ENCODE measurements around the gene MRPS23. TPM values are rescaled to one million over a fixed set of nuclear protein-coding genes. Genes with fewer than 3 reads are reported as not detected.

The MRPS23 gene
- polyA plus RNA-seq, 4 donors = 15.4 to 49.8 (median 25.8) TPM

DNA sequence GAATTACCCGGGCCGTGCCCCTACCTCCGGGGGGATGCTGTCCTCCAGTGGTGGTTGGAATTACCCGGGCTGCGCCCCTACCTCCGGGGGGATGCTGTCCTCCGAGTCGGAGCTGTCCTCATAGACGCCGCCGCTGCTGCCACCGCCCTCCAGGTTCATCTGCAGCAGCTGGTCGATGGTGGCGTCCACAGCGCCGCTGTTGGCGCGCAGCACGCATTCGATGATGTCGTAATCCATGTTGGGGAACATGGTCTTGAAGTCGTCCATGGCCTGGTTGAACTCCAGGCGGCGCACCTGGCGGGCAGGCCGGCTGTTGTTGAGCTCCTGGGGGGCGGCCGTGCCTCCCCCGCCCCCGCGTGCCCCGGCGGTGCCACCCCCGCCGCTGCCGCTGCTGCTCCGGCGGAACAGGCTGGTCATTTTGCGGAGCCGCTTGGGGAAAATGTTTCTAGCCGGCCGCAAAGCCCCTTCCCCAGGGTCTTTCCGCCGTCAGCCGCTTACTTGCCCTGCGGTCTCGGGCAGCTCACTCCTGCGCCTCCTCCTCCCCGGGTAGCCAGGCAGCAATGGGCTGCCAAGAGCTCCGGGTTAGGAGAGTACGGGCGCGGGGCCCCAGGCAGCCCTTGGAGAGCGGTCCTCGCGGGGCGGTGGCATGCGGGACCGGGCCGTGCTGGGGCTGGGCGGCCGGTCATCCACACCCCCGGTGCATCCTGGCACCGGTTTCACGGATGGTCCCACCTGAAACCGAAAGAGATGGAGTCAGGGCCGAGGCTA lies 35.5 kb upstream of the MRPS23 start:
- WGBS, 3 donors = 77 to 89% (median 77%) methylated on average over 55 to 67 of the region's 67 CpGs
- Histone ChIP-seq H3K4me3 (ENCODE audit: low read depth in 1 of 3, low read length in 3 of 3) (no peak overlapping the region), H3K36me3 (ENCODE audit: control insufficient read depth in 3 of 3, insufficient read depth in 2 of 3, low read depth in 1 of 3, low read length in 3 of 3) (peaks cover 0 to 14% (median 0%) of the 10 kb centered on the region in 3 donors), H3K27ac (ENCODE audit: low read depth in 1 of 3, low read length in 2 of 3) (no peak overlapping the region), H3K27me3 (ENCODE audit: control insufficient read depth in 3 of 3, insufficient read depth in 3 of 3, low read length in 3 of 3) (no peaks in the 10 kb centered on the region), H3K9me3 (ENCODE audit: control insufficient read depth in 2 of 2, insufficient read depth in 1 of 2, low read depth in 1 of 2, low read length in 1 of 2) (no peaks in the 10 kb centered on the region), H3K4me1 (ENCODE audit: control insufficient read depth in 3 of 3, insufficient read depth in 2 of 3, low read depth in 1 of 3, low read length in 2 of 3) (peaks cover 3 to 22% (median 12%) of the 10 kb centered on the region in 3 donors)
- DNase-seq = no peak
- FAIRE-seq = no peak

DNA sequence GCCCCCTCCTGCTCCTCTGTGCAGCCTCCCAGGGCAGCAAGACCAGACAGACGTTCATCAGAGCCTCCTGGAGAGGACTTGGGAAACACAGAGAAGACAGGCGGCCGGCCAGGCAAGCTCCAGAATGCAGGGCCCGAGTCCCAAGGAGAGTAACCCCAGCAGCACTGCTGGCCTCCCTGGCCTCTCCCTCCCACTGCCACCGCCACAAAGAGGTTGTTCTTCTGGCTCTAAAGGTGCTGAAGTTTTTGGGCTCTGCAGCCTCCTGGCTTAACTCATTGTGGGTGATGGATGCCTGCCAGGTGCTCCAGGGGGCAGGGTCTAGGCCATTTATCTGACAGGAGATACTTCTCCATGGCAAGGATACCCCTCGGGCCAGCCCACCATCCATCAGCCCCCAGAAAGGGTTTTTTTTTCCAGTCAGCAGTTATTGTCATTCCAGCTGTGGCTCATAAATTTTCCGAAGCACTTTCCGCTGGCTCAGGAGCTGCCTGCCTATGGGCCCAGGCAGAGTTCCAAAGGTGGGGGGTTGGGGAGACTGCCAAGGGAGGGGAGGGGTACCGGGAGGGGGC lies 32.0 kb upstream of the MRPS23 start:
- peaks cover 0 to 19% (median 0%) of the 10 kb centered on the region in 3 donors for H3K36me3 ChIP-seq (ENCODE audit: control insufficient read depth in 3 of 3, insufficient read depth in 2 of 3, low read depth in 1 of 3, low read length in 3 of 3)
- no peaks in the 10 kb centered on the region for H3K27me3 ChIP-seq (ENCODE audit: control insufficient read depth in 3 of 3, insufficient read depth in 3 of 3, low read length in 3 of 3)
- no peak overlapping the region for H3K4me3 ChIP-seq (ENCODE audit: low read depth in 1 of 3, low read length in 3 of 3)
- no peaks in the 10 kb centered on the region for H3K9me3 ChIP-seq (ENCODE audit: control insufficient read depth in 2 of 2, insufficient read depth in 1 of 2, low read depth in 1 of 2, low read length in 1 of 2)
- DNase-seq (no peak), FAIRE-seq (no peak)
- H3K4me1 ChIP-seq (ENCODE audit: control insufficient read depth in 3 of 3, insufficient read depth in 2 of 3, low read depth in 1 of 3, low read length in 2 of 3) = peaks cover 3 to 26% (median 7%) of the 10 kb centered on the region in 3 donors
- peak overlapping the region in 2 of 3 donors; percentile 32 to 69 for H3K27ac ChIP-seq (ENCODE audit: low read depth in 1 of 3, low read length in 2 of 3)
- 55 to 83% (median 82%) methylated on average over 9 of the region's 9 CpGs for WGBS, 3 donors

DNA sequence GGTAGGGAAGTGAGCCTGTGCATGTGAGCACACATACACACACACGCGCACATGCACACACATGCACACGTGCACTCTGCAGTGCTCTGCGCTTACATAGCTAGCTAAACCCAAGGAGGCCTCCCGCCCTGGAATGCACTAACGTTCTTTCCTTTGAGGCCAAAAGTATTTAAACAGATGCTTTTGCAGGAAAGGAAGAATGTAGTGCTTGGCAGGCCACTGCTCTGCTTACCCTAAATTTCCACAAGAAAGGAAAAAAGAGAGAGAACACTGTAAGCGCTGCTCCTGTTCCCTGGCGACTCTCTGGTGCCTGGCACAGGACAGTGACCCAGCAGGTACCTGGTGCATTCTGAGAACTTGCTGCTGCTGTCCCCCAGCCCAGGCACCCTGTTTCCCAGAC lies 31.3 kb upstream of the MRPS23 start:
- Histone ChIP-seq H3K27ac (ENCODE audit: low read depth in 1 of 3, low read length in 2 of 3) (peak overlapping the region in 2 of 3 donors; percentile 29 to 69), H3K36me3 (ENCODE audit: control insufficient read depth in 3 of 3, insufficient read depth in 2 of 3, low read depth in 1 of 3, low read length in 3 of 3) (peaks cover 0 to 25% (median 0%) of the 10 kb centered on the region in 3 donors), H3K27me3 (ENCODE audit: control insufficient read depth in 3 of 3, insufficient read depth in 3 of 3, low read length in 3 of 3) (no peaks in the 10 kb centered on the region), H3K9me3 (ENCODE audit: control insufficient read depth in 2 of 2, insufficient read depth in 1 of 2, low read depth in 1 of 2, low read length in 1 of 2) (no peaks in the 10 kb centered on the region), H3K4me3 (ENCODE audit: low read depth in 1 of 3, low read length in 3 of 3) (no peak overlapping the region), H3K4me1 (ENCODE audit: control insufficient read depth in 3 of 3, insufficient read depth in 2 of 3, low read depth in 1 of 3, low read length in 2 of 3) (peaks cover 3 to 33% (median 7%) of the 10 kb centered on the region in 3 donors)
- DNase-seq (no peak), FAIRE-seq (no peak)
- 75 to 94% (median 86%) methylated on average over 8 of the region's 8 CpGs for WGBS, 3 donors

DNA sequence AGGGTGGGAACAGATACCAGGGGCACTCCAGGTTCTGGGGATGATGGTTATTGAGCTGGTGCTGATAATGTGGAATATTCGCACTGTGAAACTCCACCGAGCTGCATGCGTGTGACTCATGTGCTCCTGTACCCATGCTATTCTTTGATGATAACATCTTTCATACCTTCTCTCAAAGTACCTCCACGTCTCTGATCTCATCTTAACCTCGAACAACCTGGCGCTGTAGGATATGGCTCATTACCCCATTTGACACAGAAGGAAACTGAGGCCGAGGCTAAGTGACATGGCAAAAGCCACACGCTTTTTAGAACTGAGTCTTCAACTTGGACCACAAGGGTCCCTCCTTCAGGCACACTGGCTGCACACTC lies 30.2 kb upstream of the MRPS23 start:
- Histone ChIP-seq H3K27me3 (ENCODE audit: control insufficient read depth in 3 of 3, insufficient read depth in 3 of 3, low read length in 3 of 3) (no peaks in the 10 kb centered on the region), H3K27ac (ENCODE audit: low read depth in 1 of 3, low read length in 2 of 3) (peak overlapping the region in 1 of 3 donors; percentile 40), H3K9me3 (ENCODE audit: control insufficient read depth in 2 of 2, insufficient read depth in 1 of 2, low read depth in 1 of 2, low read length in 1 of 2) (no peaks in the 10 kb centered on the region), H3K4me3 (ENCODE audit: low read depth in 1 of 3, low read length in 3 of 3) (no peak overlapping the region), H3K36me3 (ENCODE audit: control insufficient read depth in 3 of 3, insufficient read depth in 2 of 3, low read depth in 1 of 3, low read length in 3 of 3) (peaks cover 0 to 30% (median 0%) of the 10 kb centered on the region in 3 donors), H3K4me1 (ENCODE audit: control insufficient read depth in 3 of 3, insufficient read depth in 2 of 3, low read depth in 1 of 3, low read length in 2 of 3) (peaks cover 3 to 44% (median 7%) of the 10 kb centered on the region in 3 donors)
- FAIRE-seq (no peak), DNase-seq (peak; percentile 31 to 37)
- 20 to 54% (median 26%) methylated on average over 8 of the region's 8 CpGs for WGBS, 3 donors

DNA sequence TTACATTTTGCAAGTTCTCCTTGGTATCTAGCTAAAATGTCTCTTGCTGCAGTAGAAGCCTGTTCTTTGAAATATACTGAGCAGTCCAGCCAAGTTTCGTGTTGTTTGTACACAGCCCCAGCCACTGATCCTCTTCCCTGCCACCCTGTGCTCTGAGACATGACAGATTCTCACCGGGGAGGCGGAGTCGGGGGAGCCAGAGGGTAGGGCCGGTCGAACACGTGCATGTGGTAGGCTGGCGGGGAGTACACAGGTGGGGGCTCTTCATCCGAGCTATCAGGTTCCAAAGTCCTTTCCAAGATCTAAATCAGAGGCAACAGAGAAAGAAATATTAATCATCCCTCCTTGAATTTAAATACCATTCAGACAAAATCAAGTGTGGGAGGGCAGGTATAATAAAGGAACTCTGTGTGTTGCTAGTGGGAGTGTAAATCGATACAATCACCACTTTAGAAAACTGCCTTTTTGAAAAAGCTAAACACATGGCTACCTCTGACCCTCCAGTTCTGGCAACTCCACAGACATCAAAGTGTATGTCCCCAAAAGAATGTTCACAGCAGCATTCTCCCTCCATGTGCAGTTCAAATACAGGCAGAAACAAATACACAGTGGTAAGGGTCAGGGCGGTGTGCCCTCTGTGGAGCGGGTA lies 29.7 kb upstream of the MRPS23 start:
- no peak overlapping the region for H3K4me3 ChIP-seq (ENCODE audit: low read depth in 1 of 3, low read length in 3 of 3)
- peak; percentile 68 to 70 for DNase-seq
- H3K36me3 ChIP-seq (ENCODE audit: control insufficient read depth in 3 of 3, insufficient read depth in 2 of 3, low read depth in 1 of 3, low read length in 3 of 3) = peaks cover 0 to 25% (median 0%) of the 10 kb centered on the region in 3 donors
- no peak for FAIRE-seq
- no peaks in the 10 kb centered on the region for H3K9me3 ChIP-seq (ENCODE audit: control insufficient read depth in 2 of 2, insufficient read depth in 1 of 2, low read depth in 1 of 2, low read length in 1 of 2)
- 13 to 57% (median 32%) methylated on average over 12 of the region's 12 CpGs for WGBS, 3 donors
- peak overlapping the region in 1 of 3 donors; percentile 40 for H3K27ac ChIP-seq (ENCODE audit: low read depth in 1 of 3, low read length in 2 of 3)
- no peaks in the 10 kb centered on the region for H3K27me3 ChIP-seq (ENCODE audit: control insufficient read depth in 3 of 3, insufficient read depth in 3 of 3, low read length in 3 of 3)
- peaks cover 3 to 47% (median 7%) of the 10 kb centered on the region in 3 donors for H3K4me1 ChIP-seq (ENCODE audit: control insufficient read depth in 3 of 3, insufficient read depth in 2 of 3, low read depth in 1 of 3, low read length in 2 of 3)

DNA sequence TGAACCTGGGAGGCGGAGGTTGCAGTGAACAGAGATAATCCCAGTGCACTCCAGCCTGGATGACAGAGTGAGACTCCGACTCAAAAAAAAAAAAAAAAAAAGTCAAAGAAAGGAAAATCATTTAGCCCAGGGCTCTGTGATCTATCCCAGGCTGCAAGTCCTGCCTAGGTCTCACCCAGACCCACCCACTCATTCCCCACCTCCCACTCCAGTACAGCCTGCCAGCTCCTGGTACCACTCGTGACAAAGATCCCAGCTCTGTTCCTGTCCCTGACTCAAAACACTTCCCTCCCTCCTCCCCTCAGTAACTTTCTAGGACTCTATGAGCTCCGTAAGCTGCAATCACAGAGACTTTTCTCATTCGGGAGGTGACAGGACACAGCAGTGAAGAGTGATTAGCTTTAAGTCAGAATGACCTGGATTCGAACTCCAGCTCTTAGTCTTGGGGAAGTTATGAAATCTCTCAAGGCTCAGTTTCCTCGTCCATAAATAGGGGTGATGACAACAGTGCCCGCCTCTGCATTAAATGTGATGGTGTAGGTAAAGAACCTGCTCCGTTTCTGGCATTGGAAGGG lies 28.0 kb upstream of the MRPS23 start:
- H3K4me1 ChIP-seq (ENCODE audit: control insufficient read depth in 3 of 3, insufficient read depth in 2 of 3, low read depth in 1 of 3, low read length in 2 of 3) = peaks cover 3 to 61% (median 15%) of the 10 kb centered on the region in 3 donors
- no peak overlapping the region for H3K27ac ChIP-seq (ENCODE audit: low read depth in 1 of 3, low read length in 2 of 3)
- FAIRE-seq (no peak), DNase-seq (no peak)
- no peak overlapping the region for H3K4me3 ChIP-seq (ENCODE audit: low read depth in 1 of 3, low read length in 3 of 3)
- H3K27me3 ChIP-seq (ENCODE audit: control insufficient read depth in 3 of 3, insufficient read depth in 3 of 3, low read length in 3 of 3) = no peaks in the 10 kb centered on the region
- 78 to 90% (median 89%) methylated on average over 9 of the region's 9 CpGs for WGBS, 3 donors
- peaks cover 0 to 28% (median 0%) of the 10 kb centered on the region in 3 donors for H3K36me3 ChIP-seq (ENCODE audit: control insufficient read depth in 3 of 3, insufficient read depth in 2 of 3, low read depth in 1 of 3, low read length in 3 of 3)
- H3K9me3 ChIP-seq (ENCODE audit: control insufficient read depth in 2 of 2, insufficient read depth in 1 of 2, low read depth in 1 of 2, low read length in 1 of 2) = no peaks in the 10 kb centered on the region

DNA sequence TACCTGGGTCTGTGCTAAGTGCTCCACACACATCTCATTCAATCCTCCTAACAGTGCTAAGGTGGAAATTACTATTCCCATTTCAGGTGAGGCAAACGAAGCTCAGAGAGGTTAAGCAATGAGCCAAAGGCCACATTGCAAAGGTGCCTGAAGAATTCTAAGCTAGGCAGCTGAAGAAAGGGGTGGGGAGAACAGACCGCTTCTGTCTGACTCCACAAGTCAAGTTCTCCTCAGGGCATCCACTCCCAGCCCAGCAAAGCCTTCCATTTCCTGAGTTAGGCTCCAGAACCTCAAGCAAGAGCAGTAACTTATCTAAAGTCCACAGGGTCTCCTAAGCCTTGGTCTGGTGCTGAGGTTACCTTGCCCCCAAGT lies 27.0 kb upstream of the MRPS23 start:
- Histone ChIP-seq H3K27ac (ENCODE audit: low read depth in 1 of 3, low read length in 2 of 3) (no peak overlapping the region), H3K4me1 (ENCODE audit: control insufficient read depth in 3 of 3, insufficient read depth in 2 of 3, low read depth in 1 of 3, low read length in 2 of 3) (peaks cover 3 to 59% (median 11%) of the 10 kb centered on the region in 3 donors), H3K36me3 (ENCODE audit: control insufficient read depth in 3 of 3, insufficient read depth in 2 of 3, low read depth in 1 of 3, low read length in 3 of 3) (peaks cover 0 to 39% (median 0%) of the 10 kb centered on the region in 3 donors), H3K4me3 (ENCODE audit: low read depth in 1 of 3, low read length in 3 of 3) (no peak overlapping the region), H3K9me3 (ENCODE audit: control insufficient read depth in 2 of 2, insufficient read depth in 1 of 2, low read depth in 1 of 2, low read length in 1 of 2) (no peaks in the 10 kb centered on the region), H3K27me3 (ENCODE audit: control insufficient read depth in 3 of 3, insufficient read depth in 3 of 3, low read length in 3 of 3) (no peaks in the 10 kb centered on the region)
- DNase-seq (no peak), FAIRE-seq (no peak)
- WGBS, 3 donors = 69 to 78% (median 76%) methylated on average over 2 of the region's 2 CpGs
